ENCODE results near the gene LYZL4.

DNA sequence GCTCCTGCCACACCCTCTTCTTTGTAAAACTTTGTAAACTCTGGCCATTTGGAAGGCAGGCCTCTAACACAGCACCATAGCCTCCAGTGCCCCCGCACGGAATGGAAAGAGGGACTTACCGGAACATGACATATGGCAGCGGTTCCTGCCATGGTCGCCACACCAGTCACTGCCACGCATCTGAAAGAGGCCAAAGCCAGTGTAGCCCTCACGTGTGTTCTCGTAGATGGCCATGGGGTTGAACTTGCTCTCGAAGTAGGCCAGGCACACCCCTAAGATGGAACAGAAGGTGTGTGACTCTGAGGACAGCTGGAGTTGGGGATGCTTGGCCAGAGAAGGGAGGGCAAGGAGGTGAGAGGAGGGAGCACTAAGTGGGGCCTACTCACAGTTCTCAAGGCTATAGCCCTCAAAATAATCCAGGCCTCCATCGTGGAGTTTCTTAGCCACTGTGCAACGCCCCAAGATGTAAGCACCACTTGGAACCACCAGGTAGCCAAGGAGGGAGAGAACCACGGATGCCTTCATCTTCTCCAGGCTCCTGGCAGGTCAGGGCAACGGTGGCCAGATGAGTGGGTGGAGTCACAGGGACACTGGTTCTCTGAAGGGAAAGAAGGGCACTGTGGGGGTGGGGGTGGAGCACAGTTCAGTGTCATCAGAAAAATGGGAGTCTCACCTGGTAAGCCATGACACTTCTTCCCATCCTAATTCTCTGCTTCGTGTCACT is 3.5 kb downstream of the LYZL4 start:
- TF ChIP-seq CTCF (conservative IDR thresholded peaks at IDR 0.05; ENCODE audit: low read depth, low read length) = no peak
- TF ChIP-seq EZH2 (IDR thresholded peaks at IDR 0.05; ENCODE audit: low read length, unreplicated experiment) = no peak
- TF ChIP-seq EZH2phosphoT487 (IDR thresholded peaks at IDR 0.05; ENCODE audit: borderline replicate concordance, low read length) = no peak
